Endodermal cell (in vitro differentiated cells): ENCODE data around the gene EXOC6. TPM values are rescaled to one million over a fixed set of nuclear protein-coding genes. Genes with fewer than 3 reads are reported as not detected.
A peak's percentile ranks its signal among the peaks of the same experiment; 100 is the strongest.

Experiments
- DNase-seq: peaks from one replicate; pipeline ENCODE4 v3.0.0-alpha.2; 2017
- H3K27ac ChIP-seq: 2 replicates; pipeline ENCODE4 v1.5.1; 2013; ENCODE audit warnings: mild to moderate bottlenecking, low read depth, low read length, moderate library complexity
- H3K27me3 ChIP-seq: 2 replicates; pipeline ENCODE4 v1.6.1; 2013; ENCODE audit warnings: mild to moderate bottlenecking, low read length, moderate library complexity; ENCODE audit not compliant: insufficient read depth, control insufficient read depth, poor library complexity, severe bottlenecking
- H3K36me3 ChIP-seq: 2 replicates; pipeline ENCODE4 v1.7.0; 2013; ENCODE audit warnings: mild to moderate bottlenecking, low read length, moderate library complexity; ENCODE audit not compliant: control insufficient read depth, insufficient read depth
- H3K4me1 ChIP-seq: one replicate; pipeline ENCODE4 v1.7.0; 2013; ENCODE audit warnings: low read length; ENCODE audit not compliant: control insufficient read depth, insufficient read depth
- H3K4me3 ChIP-seq: 2 replicates; pipeline ENCODE4 v1.5.1; 2013; ENCODE audit warnings: mild to moderate bottlenecking, low read length, moderate library complexity
- H3K9ac ChIP-seq: 2 replicates; pipeline ENCODE4 v1.6.1; 2013; ENCODE audit warnings: mild to moderate bottlenecking, low read length, moderate library complexity; ENCODE audit not compliant: poor library complexity, severe bottlenecking; ENCODE audit errors: extremely low read depth
- H3K9me3 ChIP-seq: 2 replicates; pipeline ENCODE4 v1.6.1; 2013; ENCODE audit warnings: mild to moderate bottlenecking, low read length, moderate library complexity; ENCODE audit not compliant: control insufficient read depth
- H3K27ac Mint-ChIP-seq: 2 replicates; pipeline ENCODE4 v1.8.0; 2020; ENCODE audit warnings: mixed read lengths
- H3K27me3 Mint-ChIP-seq: 2 replicates; pipeline ENCODE4 v1.8.0; 2021; ENCODE audit warnings: mild to moderate bottlenecking, mixed read lengths; ENCODE audit not compliant: insufficient read depth
- H3K36me3 Mint-ChIP-seq: 2 replicates; pipeline ENCODE4 v1.8.0; 2020; ENCODE audit warnings: low read depth, mixed read lengths
- H3K4me1 Mint-ChIP-seq: 2 replicates; pipeline ENCODE4 v1.8.0; 2020; ENCODE audit warnings: mixed read lengths
- H3K4me3 Mint-ChIP-seq: 2 replicates; pipeline ENCODE4 v1.8.0; 2020; ENCODE audit warnings: mild to moderate bottlenecking, moderate library complexity, mixed read lengths
- H3K9me3 Mint-ChIP-seq: 2 replicates; pipeline ENCODE4 v1.8.0; 2020; ENCODE audit warnings: mild to moderate bottlenecking, mixed read lengths
- CTCF ChIP-seq: fragments of 200-600 bp; sonication (generic); conservative IDR thresholded peaks from 2 replicates; pipeline ENCODE4 v1.5.0; 2021; ENCODE audit warnings: antibody characterized with exemption, mild to moderate bottlenecking
- WGBS, 2 experiments: methylation state at CpG; one replicate each; pipeline versions ENCODE4 v1.1.5 to v1.1.7; 2013; ENCODE audit warnings: missing lambda C conversion rate in 2 of 2, mixed read lengths in 1 of 2; ENCODE audit not compliant: insufficient coverage in 1 of 2, insufficient read length in 1 of 2; 5-methylcytosine and 5-hydroxymethylcytosine counted together
- total RNA-seq, 2 donors: library from RNA; stranded (reverse); fragmentation: NEBNext Ultra II Directional in 1 of 2; extraction: Animal tissue kit (Norgen Biotek cat#: 25700) in 1 of 2; gene quantifications; 2 replicates in 1 of 2; 3 replicates in 1 of 2; pipeline ENCODE4 v1.2.1, GENCODE V29; 2021

The EXOC6 gene
- total RNA-seq, 2 donors from 2014 or later, result 12.1 to 21.3 TPM

DNA sequence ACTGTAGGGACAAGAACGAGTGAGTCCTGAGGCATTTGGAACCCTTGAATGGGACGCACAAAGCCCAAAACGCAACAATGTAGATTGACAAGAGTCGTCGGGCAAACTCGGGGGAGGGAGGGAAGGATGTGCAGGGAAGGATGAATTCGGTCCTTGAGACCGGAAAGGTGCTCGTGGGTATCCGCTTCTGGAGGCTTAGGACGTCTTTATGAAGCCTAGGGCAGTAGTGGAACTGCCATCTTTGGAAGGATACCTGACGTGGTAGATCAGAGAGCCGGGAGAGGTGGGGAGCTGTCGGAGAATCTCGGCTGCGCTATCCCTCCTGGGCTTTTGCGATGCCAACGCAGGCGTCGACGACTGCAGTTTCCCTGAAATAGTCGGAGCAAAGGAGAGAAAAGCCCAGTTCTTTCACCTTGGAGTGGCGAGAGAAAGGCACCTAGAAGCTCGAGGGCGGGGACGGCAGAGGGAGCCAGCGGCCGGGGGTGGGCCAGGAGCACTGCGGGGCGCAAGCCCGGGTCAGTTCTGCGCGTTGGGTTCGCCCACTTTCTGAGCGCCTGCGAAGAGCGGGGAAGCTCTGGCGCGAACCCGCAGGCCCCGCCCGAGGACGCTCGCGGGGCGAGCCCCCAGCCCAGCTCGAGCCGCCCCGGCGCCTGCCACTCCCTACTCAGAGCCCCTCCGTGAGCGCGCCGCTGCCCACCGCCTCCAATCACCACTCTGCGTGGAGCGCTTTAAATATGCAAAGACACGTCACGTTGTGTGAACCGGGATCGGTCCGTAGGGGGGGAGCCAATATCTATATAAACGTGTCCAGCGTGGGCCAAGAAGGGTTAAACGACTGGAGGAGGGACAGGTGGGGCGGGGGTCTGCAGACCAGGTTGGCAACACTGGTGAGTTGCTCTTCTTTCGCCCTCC is 211.9 kb downstream of the EXOC6 start, which contains the start of gene CYP26C1:
Gene CYP26C1 (plus strand): TSS at position 824 of the 912 bp plus-strand sequence. CDS start 466 bp downstream, outside the sequence.
- H3K4me1 Mint-ChIP-seq, result peaks cover 15% of the 10 kb centered on the region
- peak; percentile 38 for TF ChIP-seq CTCF
- no peak within 1 kb of the TSS for H3K27ac Mint-ChIP-seq
- H3K27me3 ChIP-seq, result peaks cover 95% of the 10 kb centered on the region
- DNase-seq, result peak; percentile 70
- H3K9ac ChIP-seq, result no peak within 1 kb of the TSS
- peak within 1 kb of the TSS; percentile 40 for H3K4me3 Mint-ChIP-seq
- H3K4me3 ChIP-seq, result peak within 1 kb of the TSS; percentile 61
- 12 to 31% methylated on average over 38 to 67 of the region's 67 CpGs for WGBS, 2 experiments
- peaks cover 5% of the 10 kb centered on the region for H3K36me3 ChIP-seq
- H3K36me3 Mint-ChIP-seq, result peaks cover 13% of the 10 kb centered on the region
- no peak within 1 kb of the TSS for H3K27ac ChIP-seq
- H3K9me3 ChIP-seq, result peaks cover 17% of the 10 kb centered on the region
- H3K9me3 Mint-ChIP-seq, result peaks cover 3% of the 10 kb centered on the region
- peaks cover 76% of the 10 kb centered on the region for H3K27me3 Mint-ChIP-seq
- H3K4me1 ChIP-seq, result peaks cover 2% of the 10 kb centered on the region

DNA sequence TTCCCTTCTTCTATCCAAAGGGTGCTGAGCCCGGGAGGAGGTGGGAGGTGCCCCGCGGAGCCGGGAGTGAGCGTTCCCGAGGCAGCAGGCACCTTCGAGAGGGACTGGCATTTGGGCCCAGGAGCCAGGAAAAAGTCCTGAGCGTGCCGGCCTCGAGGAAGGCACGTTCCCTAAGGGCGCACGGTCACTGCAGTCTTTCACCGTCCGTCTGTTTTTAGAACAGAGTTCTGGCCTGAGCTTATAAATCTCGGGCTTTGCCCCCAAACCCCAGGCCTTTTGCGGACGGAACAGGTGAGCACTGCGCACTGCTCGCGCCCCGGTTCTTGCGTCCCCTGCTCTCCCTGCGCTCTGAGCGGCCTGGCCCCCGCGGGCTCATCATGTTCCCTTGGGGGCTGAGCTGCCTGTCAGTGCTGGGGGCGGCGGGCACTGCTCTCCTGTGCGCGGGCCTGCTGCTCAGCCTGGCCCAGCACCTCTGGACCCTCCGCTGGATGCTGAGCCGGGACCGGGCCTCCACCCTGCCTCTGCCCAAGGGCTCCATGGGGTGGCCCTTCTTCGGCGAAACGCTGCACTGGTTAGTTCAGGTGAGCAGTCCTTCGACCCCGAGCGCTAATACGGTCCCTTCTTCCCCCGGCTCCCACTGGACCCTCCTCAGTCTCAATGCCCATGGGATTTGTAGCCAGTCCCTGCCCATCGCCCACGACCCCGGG is 212.7 kb downstream of the EXOC6 start:
- Histone ChIP-seq H3K9ac (no peak overlapping the region), H3K4me3 (peak overlapping the region; percentile 61), H3K27me3 (peaks cover 96% of the 10 kb centered on the region), H3K4me1 (peaks cover 2% of the 10 kb centered on the region), H3K36me3 (peaks cover 5% of the 10 kb centered on the region), H3K27ac (no peak overlapping the region), H3K9me3 (peaks cover 17% of the 10 kb centered on the region)
- DNase-seq, result no peak
- Mint-ChIP-seq H3K27ac (no peak overlapping the region), H3K9me3 (peaks cover 3% of the 10 kb centered on the region), H3K4me3 (peak overlapping the region; percentile 40), H3K27me3 (peaks cover 83% of the 10 kb centered on the region), H3K4me1 (peaks cover 15% of the 10 kb centered on the region), H3K36me3 (peaks cover 13% of the 10 kb centered on the region)
- no peak for TF ChIP-seq CTCF
- WGBS, 2 experiments, result 26 to 55% methylated on average over 31 to 45 of the region's 45 CpGs

- peak overlapping the region; percentile 70 for H3K4me3 ChIP-seq
- Mint-ChIP-seq H3K27ac (no peak overlapping the region), H3K27me3 (peaks cover 91% of the 10 kb centered on the region), H3K4me3 (peak overlapping the region; percentile 36), H3K36me3 (peaks cover 13% of the 10 kb centered on the region), H3K4me1 (peaks cover 9% of the 10 kb centered on the region), H3K9me3 (peaks cover 3% of the 10 kb centered on the region)
- H3K9ac ChIP-seq, result no peak overlapping the region
- H3K9me3 ChIP-seq, result peaks cover 17% of the 10 kb centered on the region
- peaks cover 100% of the 10 kb centered on the region for H3K27me3 ChIP-seq
- no peak for DNase-seq
- TF ChIP-seq CTCF, result no peak
- H3K4me1 ChIP-seq, result peaks cover 2% of the 10 kb centered on the region
- peaks cover 5% of the 10 kb centered on the region for H3K36me3 ChIP-seq
- H3K27ac ChIP-seq, result no peak overlapping the region
- 19 to 38% methylated on average over 36 to 56 of the region's 57 CpGs for WGBS, 2 experiments
These were observed 213.5 kb downstream of the EXOC6 start for GRCh38 chr10:93061594-93062513.
